ENCODE measurements around the gene FNDC1.

Gene FNDC1

DNA sequence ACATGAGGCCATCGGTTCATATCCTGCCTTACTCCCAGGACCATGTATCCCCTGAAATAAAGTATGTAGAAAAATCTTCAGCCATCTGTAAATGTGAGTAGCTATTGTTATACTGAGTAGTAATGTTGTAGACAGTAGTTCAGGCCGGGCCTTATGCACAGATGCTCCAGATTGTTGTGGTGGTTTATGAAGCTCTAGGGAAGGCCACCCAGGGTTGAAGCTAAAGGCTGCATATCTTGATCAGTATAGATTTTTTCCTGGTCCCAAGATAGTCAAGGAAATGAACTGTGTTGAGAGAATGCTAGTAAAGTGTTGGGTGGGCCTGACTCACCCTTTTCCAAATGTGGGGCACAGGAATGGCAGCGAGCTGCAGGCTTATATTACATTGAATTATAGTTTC, 81.4 kb downstream of the FNDC1 start:
- ATAC-seq (no peak), DNase-seq (no peak)
- Mint-ChIP-seq H3K4me3 (no peak overlapping the region), H3K27me3 (peaks cover 12% of the 10 kb centered on the region), H3K4me1 (peaks cover 5% of the 10 kb centered on the region), H3K27ac (no peak overlapping the region), H3K9me3 (no peaks in the 10 kb centered on the region)

DNA sequence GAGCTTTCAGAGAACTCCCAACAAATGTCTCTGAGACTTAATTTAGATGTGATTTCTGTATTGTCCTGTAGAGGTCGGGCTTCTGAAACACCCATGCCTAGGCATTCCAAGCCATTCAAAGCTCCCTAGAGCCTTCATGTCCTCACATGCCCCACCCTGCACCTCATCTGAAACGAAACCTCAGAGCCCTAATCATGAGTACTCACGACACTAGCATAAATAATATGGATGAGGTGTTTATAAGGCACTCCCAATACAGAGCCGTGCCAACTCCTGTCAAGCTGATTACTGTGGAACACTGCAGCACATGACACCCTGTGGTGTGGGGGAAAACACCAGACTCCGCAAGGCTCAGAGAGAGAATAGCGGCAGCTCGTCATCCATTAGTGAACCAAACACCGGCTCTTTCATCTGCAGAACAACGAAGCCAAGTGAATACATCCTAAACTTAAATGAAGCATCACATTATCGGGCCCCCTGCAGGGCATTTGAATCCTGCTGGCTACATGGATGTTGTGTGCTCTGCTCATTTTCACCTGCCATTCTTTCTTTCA, 83.8 kb downstream of the FNDC1 start:
- peak; percentile 3 to 21 for DNase-seq
- H3K4me3 Mint-ChIP-seq = no peak overlapping the region
- no peak overlapping the region for H3K27ac Mint-ChIP-seq
- peak; percentile 65 for ATAC-seq
- no peaks in the 10 kb centered on the region for H3K4me1 Mint-ChIP-seq
- peaks cover 12% of the 10 kb centered on the region for H3K27me3 Mint-ChIP-seq
- no peaks in the 10 kb centered on the region for H3K9me3 Mint-ChIP-seq

DNA sequence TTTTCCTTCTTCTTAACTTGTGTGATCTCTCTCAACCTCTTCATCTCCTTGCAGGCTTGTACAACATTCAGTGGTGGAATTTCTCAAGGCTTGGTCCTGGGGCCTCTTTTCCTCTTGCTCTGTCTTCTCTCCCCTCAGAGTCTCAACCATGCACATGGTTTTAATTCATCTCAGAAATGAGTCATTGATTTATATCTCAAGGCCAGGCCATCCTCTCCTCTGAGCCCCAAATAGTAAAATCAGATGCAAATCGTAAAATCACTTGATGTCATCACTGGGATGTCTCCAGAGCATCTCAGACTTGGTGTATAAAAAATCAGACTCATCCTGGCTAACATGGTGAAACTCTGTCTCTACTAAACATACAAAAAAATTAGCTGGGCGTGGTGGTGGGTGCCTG, 85.0 kb downstream of the FNDC1 start:
- Mint-ChIP-seq H3K4me3 (no peak overlapping the region), H3K9me3 (no peaks in the 10 kb centered on the region), H3K4me1 (no peaks in the 10 kb centered on the region), H3K27me3 (peaks cover 12% of the 10 kb centered on the region), H3K27ac (no peak overlapping the region)
- no peak for DNase-seq
- ATAC-seq = no peak

DNA sequence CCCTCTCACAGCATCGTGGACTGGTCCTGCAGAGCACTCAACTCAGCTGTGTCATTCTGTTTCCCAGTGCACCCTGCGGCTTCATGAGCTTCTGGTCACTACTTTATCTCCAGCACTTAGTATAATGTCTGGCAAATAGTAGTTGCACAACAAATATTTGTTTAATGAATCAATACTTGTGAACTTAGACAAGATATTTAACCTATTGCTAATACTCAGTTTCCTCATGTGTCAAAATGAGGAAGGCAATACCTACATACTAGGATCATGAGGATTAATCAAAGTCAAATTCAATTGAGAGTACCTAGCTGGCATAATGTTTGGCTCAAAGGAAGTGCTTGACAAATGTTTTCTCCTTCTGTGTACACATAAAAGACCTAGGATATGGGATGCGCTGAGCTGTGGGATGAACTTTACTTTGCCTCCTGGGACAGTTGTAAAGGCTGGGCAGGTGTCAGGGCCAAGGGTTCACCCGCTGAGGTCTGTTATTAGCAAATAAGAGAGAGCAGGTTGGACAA, 86.3 kb downstream of the FNDC1 start:
- H3K9me3 Mint-ChIP-seq = no peaks in the 10 kb centered on the region
- ATAC-seq = no peak
- DNase-seq = no peak
- peaks cover 12% of the 10 kb centered on the region for H3K27me3 Mint-ChIP-seq
- H3K27ac Mint-ChIP-seq = no peak overlapping the region
- no peak overlapping the region for H3K4me3 Mint-ChIP-seq
- no peaks in the 10 kb centered on the region for H3K4me1 Mint-ChIP-seq

DNA sequence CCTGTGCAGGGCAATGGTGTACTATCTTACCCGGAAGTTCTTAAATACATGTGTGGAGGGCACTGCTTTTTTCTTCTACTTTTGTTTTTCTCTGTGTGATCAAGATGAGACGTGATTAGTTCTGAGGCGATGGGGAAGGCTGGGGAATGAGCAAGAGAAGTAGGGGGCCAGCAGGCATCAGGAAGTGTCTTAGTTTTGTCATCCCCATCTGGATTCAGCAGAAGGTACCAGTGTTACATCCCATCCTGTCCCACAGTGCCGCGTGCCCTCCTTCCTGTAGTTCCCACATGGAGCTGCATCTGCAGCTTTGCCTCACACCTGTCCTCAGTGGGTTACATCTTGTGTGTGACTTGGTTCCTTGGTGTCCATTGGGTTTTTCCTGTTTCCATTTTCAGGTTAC, 86.9 kb downstream of the FNDC1 start:
- ATAC-seq (no peak), DNase-seq (no peak)
- no peak overlapping the region for H3K27ac Mint-ChIP-seq
- H3K4me3 Mint-ChIP-seq = no peak overlapping the region
- no peaks in the 10 kb centered on the region for H3K4me1 Mint-ChIP-seq
- H3K9me3 Mint-ChIP-seq = no peaks in the 10 kb centered on the region
- peaks cover 12% of the 10 kb centered on the region for H3K27me3 Mint-ChIP-seq

DNA sequence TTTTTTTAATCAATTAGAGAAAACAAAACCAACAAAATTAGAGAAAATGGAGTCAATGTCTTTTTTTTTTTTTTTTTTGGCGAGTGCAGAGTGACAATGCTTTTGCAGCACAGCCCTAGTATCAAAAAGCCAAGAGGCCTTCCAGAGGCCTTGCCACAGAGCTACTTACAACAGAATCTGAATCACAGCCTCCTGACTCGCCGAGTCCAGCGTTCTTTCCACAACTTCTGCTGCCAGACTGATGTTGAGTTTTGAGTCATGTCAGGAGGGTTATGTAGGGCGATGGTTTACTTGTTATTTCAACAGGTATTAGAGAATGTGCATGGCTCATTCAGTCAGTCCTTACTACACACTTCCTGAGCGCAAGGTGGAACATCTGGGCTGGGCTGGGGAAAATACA, 88.6 kb downstream of the FNDC1 start:
- DNase-seq (no peak), ATAC-seq (no peak)
- Mint-ChIP-seq H3K27ac (no peak overlapping the region), H3K4me1 (no peaks in the 10 kb centered on the region), H3K27me3 (peaks cover 15% of the 10 kb centered on the region), H3K9me3 (no peaks in the 10 kb centered on the region), H3K4me3 (no peak overlapping the region)

DNA sequence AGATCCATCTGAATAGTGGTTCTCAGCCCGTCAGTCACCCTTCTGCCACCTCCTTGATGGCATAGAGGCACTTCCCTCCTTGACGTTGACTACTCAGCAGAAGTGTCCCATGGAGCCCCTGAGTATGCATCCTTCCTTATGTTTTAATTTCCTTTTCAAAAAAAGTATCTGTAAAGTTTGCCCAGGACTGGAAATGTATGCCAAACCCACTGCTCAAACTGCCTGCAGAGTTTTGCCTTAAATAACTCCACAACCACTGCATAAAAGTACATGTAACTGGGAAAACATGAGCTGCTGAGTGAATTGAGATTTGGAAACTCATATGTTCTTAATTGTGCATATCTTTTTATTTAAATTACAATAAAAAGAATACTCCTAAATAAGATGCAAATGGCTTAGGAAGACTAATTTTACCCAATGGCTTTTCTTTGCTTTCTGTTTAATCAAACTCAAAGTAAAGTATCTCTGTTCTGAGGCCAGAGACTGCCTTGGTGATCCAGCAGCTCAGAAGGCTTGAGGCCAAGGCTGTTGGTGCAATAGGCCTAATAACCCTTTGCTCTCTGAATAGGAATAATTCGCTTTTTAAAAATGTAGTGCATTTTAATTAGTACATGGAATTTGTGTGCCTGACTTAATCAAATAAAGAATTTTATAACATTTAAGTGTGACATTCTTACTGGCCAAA, 90.4 kb downstream of the FNDC1 start:
- H3K27ac Mint-ChIP-seq = no peak overlapping the region
- H3K27me3 Mint-ChIP-seq = peaks cover 17% of the 10 kb centered on the region
- no peaks in the 10 kb centered on the region for H3K9me3 Mint-ChIP-seq
- no peaks in the 10 kb centered on the region for H3K4me1 Mint-ChIP-seq
- no peak for ATAC-seq
- no peak for DNase-seq
- H3K4me3 Mint-ChIP-seq = no peak overlapping the region

DNA sequence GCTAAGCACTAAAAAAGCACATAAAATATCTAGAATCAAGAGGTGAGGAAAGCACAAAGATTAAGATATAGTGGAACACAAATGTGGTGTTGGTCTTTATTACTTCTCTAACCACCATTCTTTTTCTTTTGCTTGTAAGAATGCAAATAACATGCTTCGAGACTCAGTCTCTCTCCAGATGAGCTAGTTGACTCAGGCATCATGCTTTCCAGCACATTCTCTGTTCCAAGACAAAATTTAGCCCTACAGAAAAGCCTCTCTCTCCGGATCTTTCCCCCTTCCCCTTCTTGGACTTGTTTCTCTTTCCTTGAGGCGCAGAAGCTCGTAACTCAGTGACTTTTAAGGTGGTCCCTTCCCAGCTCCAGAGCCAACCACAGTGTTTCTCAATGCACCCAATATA, 91.0 kb downstream of the FNDC1 start:
- H3K27me3 Mint-ChIP-seq = peaks cover 11% of the 10 kb centered on the region
- H3K9me3 Mint-ChIP-seq = no peaks in the 10 kb centered on the region

DNA sequence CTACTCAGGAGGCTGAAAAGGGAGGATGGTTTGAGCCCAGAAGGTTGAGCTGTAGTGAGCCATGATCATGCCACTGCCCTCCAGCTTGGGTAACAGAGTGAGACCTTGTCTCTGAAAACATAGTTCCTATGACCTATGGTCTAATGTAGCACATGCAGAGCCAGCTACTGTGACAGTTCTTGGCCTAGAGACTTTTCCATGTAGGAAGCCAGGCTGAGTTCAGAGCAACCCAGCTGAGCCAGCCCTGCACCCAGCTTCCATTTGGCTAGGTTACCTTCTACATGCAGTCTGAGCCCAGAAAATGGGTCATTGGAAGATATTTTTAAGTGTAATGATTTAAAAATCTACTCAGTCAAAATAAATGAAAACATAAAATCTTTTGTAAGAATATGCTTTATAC, 92.8 kb downstream of the FNDC1 start:
- no peaks in the 10 kb centered on the region for H3K4me1 Mint-ChIP-seq

More for the DNA sequence above, 91.0 kb downstream of the FNDC1 start:
- ATAC-seq (no peak), DNase-seq (no peak)
- Mint-ChIP-seq H3K4me3 (no peak overlapping the region), H3K4me1 (no peaks in the 10 kb centered on the region), H3K27ac (no peak overlapping the region)

DNA sequence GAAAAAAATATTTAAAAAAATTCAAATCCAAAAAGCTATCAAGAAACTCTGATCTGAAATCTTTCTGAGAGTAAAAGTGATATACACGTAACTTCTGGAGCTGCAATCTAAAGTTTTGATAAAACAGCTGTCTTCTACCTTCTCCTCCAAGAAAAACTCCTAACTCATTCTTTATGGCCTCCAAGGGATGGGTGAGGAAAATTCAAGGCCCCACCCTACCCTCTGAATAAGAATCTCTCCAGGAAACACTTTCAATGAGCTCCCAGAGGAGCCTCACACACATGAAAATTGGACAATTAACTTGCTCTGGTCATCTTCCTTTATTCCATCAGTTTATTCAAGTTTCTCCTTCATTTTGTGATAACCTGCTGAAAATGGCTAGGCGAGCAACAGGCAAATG, 93.4 kb downstream of the FNDC1 start:
- no peaks in the 10 kb centered on the region for H3K9me3 Mint-ChIP-seq
- DNase-seq (no peak), ATAC-seq (no peak)
- H3K4me1 Mint-ChIP-seq = no peaks in the 10 kb centered on the region
- no peak overlapping the region for H3K4me3 Mint-ChIP-seq
- H3K27ac Mint-ChIP-seq = no peak overlapping the region
- H3K27me3 Mint-ChIP-seq = peaks cover 15% of the 10 kb centered on the region

More for the DNA sequence above, 92.8 kb downstream of the FNDC1 start:
- Mint-ChIP-seq H3K4me3 (no peak overlapping the region), H3K9me3 (no peaks in the 10 kb centered on the region), H3K27ac (no peak overlapping the region), H3K27me3 (peaks cover 10% of the 10 kb centered on the region)
- no peak for DNase-seq
- ATAC-seq = no peak

DNA sequence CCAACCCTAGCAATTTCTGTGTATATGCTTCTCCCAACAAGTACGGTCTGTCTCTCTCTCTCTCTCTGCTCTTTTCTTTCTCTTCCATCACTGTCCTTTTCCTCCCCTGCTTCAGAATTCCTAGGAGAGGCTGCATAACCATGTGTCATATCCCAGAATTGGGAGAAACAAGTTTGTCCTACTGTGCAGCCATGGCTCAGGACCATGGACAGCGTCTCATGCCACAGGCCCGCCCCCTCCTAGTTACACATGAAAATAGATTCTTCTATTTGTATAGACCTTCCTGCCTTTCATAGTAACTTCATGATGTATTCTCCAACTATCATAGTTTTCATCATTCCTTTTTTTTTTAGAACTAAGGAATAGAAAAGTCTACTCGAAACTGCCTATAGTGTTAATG, 98.0 kb downstream of the FNDC1 start:
- Mint-ChIP-seq H3K27ac (no peak overlapping the region), H3K4me1 (no peaks in the 10 kb centered on the region), H3K9me3 (no peaks in the 10 kb centered on the region), H3K4me3 (no peak overlapping the region), H3K27me3 (peaks cover 15% of the 10 kb centered on the region)
- no peak for DNase-seq
- ATAC-seq = no peak

DNA sequence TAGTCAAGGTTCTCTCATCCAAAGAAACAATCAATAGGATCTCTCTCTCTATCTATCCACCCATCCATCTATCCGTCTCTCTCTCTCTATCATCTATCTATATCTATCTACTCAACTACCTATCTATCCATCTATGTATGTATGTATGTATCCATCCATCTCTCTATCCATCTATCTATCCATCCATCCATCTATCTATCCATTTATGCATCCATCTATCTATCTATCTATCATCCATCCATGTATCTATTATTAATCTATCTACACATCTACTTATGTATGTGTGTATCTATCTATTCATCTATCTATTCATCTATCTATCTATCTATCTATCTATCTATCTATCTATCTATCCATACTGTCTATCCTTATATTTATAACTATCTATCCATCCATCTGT, 99.3 kb downstream of the FNDC1 start:
- no peaks in the 10 kb centered on the region for H3K9me3 Mint-ChIP-seq
- peaks cover 7% of the 10 kb centered on the region for H3K27me3 Mint-ChIP-seq
- no peak overlapping the region for H3K27ac Mint-ChIP-seq
- ATAC-seq = no peak
- no peaks in the 10 kb centered on the region for H3K4me1 Mint-ChIP-seq
- H3K4me3 Mint-ChIP-seq = no peak overlapping the region
- DNase-seq = no peak

DNA sequence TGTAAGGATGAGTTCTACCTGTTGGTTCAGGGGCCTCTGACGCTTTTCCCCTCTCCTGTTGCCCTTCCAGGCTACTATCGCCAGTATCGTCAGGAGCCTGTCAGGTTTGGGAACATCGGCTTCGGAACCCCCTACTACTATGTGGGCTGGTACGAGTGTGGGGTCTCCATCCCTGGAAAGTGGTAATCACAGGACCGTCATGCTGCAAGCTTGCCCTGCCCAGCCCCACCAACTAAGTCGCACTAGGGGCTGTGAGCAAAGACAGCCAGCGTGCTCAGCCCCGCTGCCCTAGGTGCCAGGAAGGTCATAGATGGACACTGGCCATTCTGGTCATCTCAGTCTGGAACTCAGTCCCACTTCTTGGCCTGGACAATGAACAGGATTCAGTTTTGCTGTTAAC, 102.1 kb downstream of the FNDC1 start:
- Mint-ChIP-seq H3K4me3 (no peak overlapping the region), H3K4me1 (no peaks in the 10 kb centered on the region), H3K27ac (no peak overlapping the region), H3K9me3 (no peaks in the 10 kb centered on the region), H3K27me3 (peaks cover 18% of the 10 kb centered on the region)
- no peak for ATAC-seq
- DNase-seq = no peak

DNA sequence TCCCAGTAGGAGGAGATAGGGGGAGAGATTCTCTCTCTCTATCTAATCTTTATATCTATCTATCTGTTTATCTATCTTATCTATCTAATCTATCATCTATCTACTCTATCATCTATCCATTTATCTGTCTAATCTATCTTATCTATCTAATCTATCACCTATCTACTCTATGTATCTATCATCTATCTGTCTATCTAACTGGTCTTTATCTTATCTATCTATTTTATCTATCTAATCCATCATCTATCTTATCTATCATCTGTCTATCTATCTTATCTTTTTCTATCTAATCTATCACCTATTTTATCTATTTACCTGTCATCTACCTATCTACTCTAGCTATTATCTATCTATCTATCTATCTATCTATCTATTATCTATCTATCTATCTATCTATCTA, 109.4 kb downstream of the FNDC1 start:
- DNase-seq = no peak

DNA sequence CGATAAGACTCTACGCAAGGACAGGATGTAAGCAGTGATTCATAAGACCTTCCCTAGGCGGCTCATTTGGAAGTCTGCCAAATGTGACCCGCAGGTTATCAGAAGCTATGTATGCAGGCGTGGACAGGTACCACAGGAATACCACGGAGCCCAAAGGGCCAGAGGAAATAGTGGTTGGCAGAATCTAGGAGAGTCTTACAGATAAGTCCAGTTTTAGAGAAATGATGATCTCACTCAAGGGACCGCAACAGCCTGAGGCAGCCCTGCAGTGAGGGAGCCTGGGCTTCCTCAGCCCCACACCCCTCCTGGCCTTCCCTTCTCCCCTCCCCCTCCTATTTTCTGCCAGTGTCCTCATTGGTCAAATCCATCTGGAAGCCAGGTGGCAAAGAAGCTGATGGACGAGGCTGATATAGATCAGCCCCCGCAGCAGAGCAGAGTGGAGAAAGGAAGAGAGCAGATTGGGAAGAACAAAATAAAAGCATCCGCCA, 110.6 kb downstream of the FNDC1 start:
- no peaks in the 10 kb centered on the region for H3K9me3 Mint-ChIP-seq
- ATAC-seq = no peak

More for the DNA sequence above, 109.4 kb downstream of the FNDC1 start:
- Mint-ChIP-seq H3K27ac (no peak overlapping the region), H3K27me3 (peaks cover 26% of the 10 kb centered on the region), H3K9me3 (no peaks in the 10 kb centered on the region), H3K4me3 (no peak overlapping the region), H3K4me1 (no peaks in the 10 kb centered on the region)
- no peak for ATAC-seq

DNA sequence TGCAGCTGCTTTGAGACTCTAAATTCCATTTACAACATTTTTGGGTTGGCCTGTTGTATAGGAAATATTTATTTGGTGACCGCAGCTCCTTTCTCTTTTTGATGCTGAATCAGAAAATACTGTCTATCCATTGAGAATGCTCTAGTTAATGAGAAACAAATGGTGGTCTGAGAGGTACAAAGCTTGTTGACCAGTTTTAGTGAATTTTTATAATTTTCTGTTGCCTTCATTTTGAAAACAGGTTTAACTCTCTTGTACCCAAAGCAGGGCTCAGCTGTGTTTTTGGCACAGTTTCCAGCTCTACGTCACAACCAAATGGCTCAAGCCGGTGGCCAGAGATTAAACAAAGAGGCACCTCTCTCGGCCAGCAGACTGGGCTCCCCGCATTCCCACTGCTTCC, 113.2 kb downstream of the FNDC1 start:
- DNase-seq = no peak
- Mint-ChIP-seq H3K27ac (no peak overlapping the region), H3K9me3 (peaks cover 0 to 5% of the 10 kb centered on the region in 2 donors), H3K4me3 (no peak overlapping the region), H3K4me1 (no peaks in the 10 kb centered on the region), H3K27me3 (peaks cover 23% of the 10 kb centered on the region)
- no peak for ATAC-seq

More for the DNA sequence above, 110.6 kb downstream of the FNDC1 start:
- Mint-ChIP-seq H3K27ac (no peak overlapping the region), H3K4me3 (no peak overlapping the region), H3K4me1 (no peaks in the 10 kb centered on the region), H3K27me3 (peaks cover 26% of the 10 kb centered on the region)
- DNase-seq = no peak
